HG02642 (cell line): ENCODE data around the gene CDH24.
A peak's percentile ranks its signal among the peaks of the same experiment; 100 is the strongest.

Source experiments
- ATAC-seq: cut with Tn5 transposase; IDR thresholded peaks from one replicate; pipeline ENCODE4 v1.9.1; 2021; ENCODE audit warnings: mild to moderate bottlenecking; ENCODE audit not compliant: unreplicated experiment, poor library complexity

CDH24 gene

GRCh38 chr14:23091294-23092225 is 34.2 kb upstream of the CDH24 start:
- ATAC-seq = no peak

GRCh38 chr14:23090254-23090636 is 32.9 kb upstream of the CDH24 start:
- no peak for ATAC-seq

- no peak for ATAC-seq
These were observed 32.4 kb upstream of the CDH24 start for GRCh38 chr14:23089498-23090253.

GRCh38 chr14:23086565-23086964 is 29.2 kb upstream of the CDH24 start:
- no peak for ATAC-seq

- no peak for ATAC-seq
These were observed 28.1 kb upstream of the CDH24 start for GRCh38 chr14:23085458-23085857.

GRCh38 chr14:23080474-23080873 is 23.2 kb upstream of the CDH24 start:
- ATAC-seq = no peak

GRCh38 chr14:23079716-23080115 is 22.4 kb upstream of the CDH24 start:
- ATAC-seq = no peak

GRCh38 chr14:23078692-23079116 is 21.4 kb upstream of the CDH24 start:
- no peak for ATAC-seq

GRCh38 chr14:23077962-23078361 is 20.6 kb upstream of the CDH24 start:
- ATAC-seq = no peak

GRCh38 chr14:23076785-23077408 is 19.6 kb upstream of the CDH24 start:
- ATAC-seq = no peak

- ATAC-seq = no peak
These were observed 17.6 kb upstream of the CDH24 start for GRCh38 chr14:23074906-23075305.

- no peak for ATAC-seq
These were observed 14.7 kb upstream of the CDH24 start for GRCh38 chr14:23071921-23072539.

- peak; percentile 89 for ATAC-seq
These were observed 14.1 kb upstream of the CDH24 start for GRCh38 chr14:23071244-23071920.

- no peak for ATAC-seq
These were observed 13.2 kb upstream of the CDH24 start for GRCh38 chr14:23070262-23071129.

- no peak for ATAC-seq
These were observed 12.1 kb upstream of the CDH24 start for GRCh38 chr14:23069413-23069806.

- ATAC-seq = peak; percentile 57
These were observed 11.6 kb upstream of the CDH24 start for GRCh38 chr14:23068789-23069412.

GRCh38 chr14:23067847-23068788 is 10.8 kb upstream of the CDH24 start:
- no peak for ATAC-seq
